ENCODE measurements around the gene ZFX.
A peak's percentile ranks its signal among the peaks of the same experiment; 100 is the strongest.
"Not testable (repeated sequence)": the region's sequence is repeated elsewhere in the genome, so short reads cannot be mapped to it uniquely, and the experiment has no call there.

Gene ZFX

GRCh38 chrX:24153178-24153795 lies 3.8 kb downstream of the ZFX start:
- peak; percentile 6 for DNase-seq

- no peak for DNase-seq
Observed at GRCh38 chrX:24153796-24154189, 4.3 kb downstream of the ZFX start.

- no peak for DNase-seq
Observed at GRCh38 chrX:24154490-24155034, 5.0 kb downstream of the ZFX start.

- DNase-seq, result not testable (repeated sequence)
Observed at GRCh38 chrX:24155747-24156146, 6.2 kb downstream of the ZFX start.

- no peak for DNase-seq
Observed at GRCh38 chrX:24156177-24156576, 6.6 kb downstream of the ZFX start.

GRCh38 chrX:24158881-24159280 lies 9.4 kb downstream of the ZFX start:
- DNase-seq, result no peak

GRCh38 chrX:24166078-24166477 lies 16.5 kb downstream of the ZFX start:
- DNase-seq, result no peak

- DNase-seq, result no peak
Observed at GRCh38 chrX:24167719-24168472, 18.4 kb downstream of the ZFX start.

- no peak for DNase-seq
Observed at GRCh38 chrX:24168807-24169206, 19.3 kb downstream of the ZFX start.

GRCh38 chrX:24169211-24169610 lies 19.7 kb downstream of the ZFX start:
- DNase-seq, result no peak

- no peak for DNase-seq
Observed at GRCh38 chrX:24173115-24173847, 23.8 kb downstream of the ZFX start.

GRCh38 chrX:24175276-24175675 lies 25.7 kb downstream of the ZFX start:
- DNase-seq, result no peak

- DNase-seq, result no peak
Observed at GRCh38 chrX:24178441-24178840, 28.9 kb downstream of the ZFX start.

GRCh38 chrX:24184018-24184417 lies 34.5 kb downstream of the ZFX start:
- DNase-seq, result no peak

- DNase-seq, result no peak
Observed at GRCh38 chrX:24186483-24186882, 37.0 kb downstream of the ZFX start.

GRCh38 chrX:24186986-24187385 lies 37.5 kb downstream of the ZFX start:
- DNase-seq, result no peak

- DNase-seq, result no peak
Observed at GRCh38 chrX:24189490-24189889, 40.0 kb downstream of the ZFX start.

- no peak for DNase-seq
Observed at GRCh38 chrX:24190500-24191156, 41.1 kb downstream of the ZFX start.

- DNase-seq, result no peak
Observed at GRCh38 chrX:24196509-24196908, 47.0 kb downstream of the ZFX start.

GRCh38 chrX:24198101-24198500 lies 48.6 kb downstream of the ZFX start:
- DNase-seq, result no peak

- DNase-seq, result no peak
Observed at GRCh38 chrX:24200133-24200532, 50.6 kb downstream of the ZFX start.

- no peak for DNase-seq
Observed at GRCh38 chrX:24201216-24201615, 51.7 kb downstream of the ZFX start.

GRCh38 chrX:24202465-24203031 lies 53.0 kb downstream of the ZFX start:
- DNase-seq, result no peak
